Measurements from ENCODE around the gene CLTA.

DNA sequence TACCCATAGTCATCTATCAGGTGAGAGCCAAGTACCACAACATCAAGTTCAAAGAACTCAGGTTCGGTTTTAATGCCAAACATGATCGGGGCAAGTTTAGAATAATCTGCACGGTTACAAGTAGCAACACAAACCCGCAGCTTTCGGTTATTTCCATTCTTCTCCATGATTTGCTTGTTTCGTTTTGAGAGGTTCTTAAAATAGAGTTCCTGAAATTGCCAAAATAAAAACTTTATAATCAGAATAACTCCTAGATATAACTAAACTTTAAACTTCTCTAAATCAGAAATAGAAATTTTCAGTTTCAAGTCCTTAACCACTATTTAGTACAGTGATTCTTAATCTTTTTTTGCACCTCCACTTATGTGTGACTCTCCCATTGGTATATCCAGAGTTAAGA is 58.5 kb downstream of the CLTA start:
- TF ChIP-seq, protein P1, sequence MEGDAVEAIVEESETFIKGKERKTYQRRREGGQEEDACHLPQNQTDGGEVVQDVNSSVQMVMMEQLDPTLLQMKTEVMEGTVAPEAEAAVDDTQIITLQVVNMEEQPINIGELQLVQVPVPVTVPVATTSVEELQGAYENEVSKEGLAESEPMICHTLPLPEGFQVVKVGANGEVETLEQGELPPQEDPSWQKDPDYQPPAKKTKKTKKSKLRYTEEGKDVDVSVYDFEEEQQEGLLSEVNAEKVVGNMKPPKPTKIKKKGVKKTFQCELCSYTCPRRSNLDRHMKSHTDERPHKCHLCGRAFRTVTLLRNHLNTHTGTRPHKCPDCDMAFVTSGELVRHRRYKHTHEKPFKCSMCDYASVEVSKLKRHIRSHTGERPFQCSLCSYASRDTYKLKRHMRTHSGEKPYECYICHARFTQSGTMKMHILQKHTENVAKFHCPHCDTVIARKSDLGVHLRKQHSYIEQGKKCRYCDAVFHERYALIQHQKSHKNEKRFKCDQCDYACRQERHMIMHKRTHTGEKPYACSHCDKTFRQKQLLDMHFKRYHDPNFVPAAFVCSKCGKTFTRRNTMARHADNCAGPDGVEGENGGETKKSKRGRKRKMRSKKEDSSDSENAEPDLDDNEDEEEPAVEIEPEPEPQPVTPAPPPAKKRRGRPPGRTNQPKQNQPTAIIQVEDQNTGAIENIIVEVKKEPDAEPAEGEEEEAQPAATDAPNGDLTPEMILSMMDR (IDR thresholded peaks at IDR 0.05; ENCODE audit: low read depth, low read length): no peak
- no peak for TF ChIP-seq EZH2phosphoT487 (IDR thresholded peaks at IDR 0.05; ENCODE audit: low read depth)
